Measurements from ENCODE around the gene ST3GAL2.
"Not testable (repeated sequence)": the region's sequence is repeated elsewhere in the genome, so short reads cannot be mapped to it uniquely, and the experiment has no call there.

- peak; percentile 33 for TF ChIP-seq CTCF (IDR thresholded peaks at IDR 0.05; ENCODE audit: low read depth, low read length)
- not testable (repeated sequence) for TF ChIP-seq MAX, MYC (IDR thresholded peaks at IDR 0.05; ENCODE audit: low read depth, low read length)
Observed at GRCh38 chr16:70370145-70370544, 68.8 kb downstream of the ST3GAL2 start.

Measured in NB4 (cell line).